ENCODE measurements around the gene IL1F10. TPM values are rescaled to one million over a fixed set of nuclear protein-coding genes. Genes with fewer than 3 reads are reported as not detected.

The IL1F10 gene
- total RNA-seq, 1 donor from 2014 or later: not detected

GRCh38 chr2:113073325-113073834 lies 5.6 kb downstream of the IL1F10 start:
- Mint-ChIP-seq H3K27ac (ENCODE audit: unreplicated experiment) (no peak overlapping the region), H3K4me1 (ENCODE audit: unreplicated experiment) (no peaks in the 10 kb centered on the region), H3K36me3 (ENCODE audit: unreplicated experiment) (no peaks in the 10 kb centered on the region), H3K4me3 (ENCODE audit: unreplicated experiment) (no peak overlapping the region), H3K9me3 (ENCODE audit: unreplicated experiment) (no peaks in the 10 kb centered on the region), H3K27me3 (ENCODE audit: unreplicated experiment) (peaks cover 61% of the 10 kb centered on the region)
- TF ChIP-seq, protein P1, sequence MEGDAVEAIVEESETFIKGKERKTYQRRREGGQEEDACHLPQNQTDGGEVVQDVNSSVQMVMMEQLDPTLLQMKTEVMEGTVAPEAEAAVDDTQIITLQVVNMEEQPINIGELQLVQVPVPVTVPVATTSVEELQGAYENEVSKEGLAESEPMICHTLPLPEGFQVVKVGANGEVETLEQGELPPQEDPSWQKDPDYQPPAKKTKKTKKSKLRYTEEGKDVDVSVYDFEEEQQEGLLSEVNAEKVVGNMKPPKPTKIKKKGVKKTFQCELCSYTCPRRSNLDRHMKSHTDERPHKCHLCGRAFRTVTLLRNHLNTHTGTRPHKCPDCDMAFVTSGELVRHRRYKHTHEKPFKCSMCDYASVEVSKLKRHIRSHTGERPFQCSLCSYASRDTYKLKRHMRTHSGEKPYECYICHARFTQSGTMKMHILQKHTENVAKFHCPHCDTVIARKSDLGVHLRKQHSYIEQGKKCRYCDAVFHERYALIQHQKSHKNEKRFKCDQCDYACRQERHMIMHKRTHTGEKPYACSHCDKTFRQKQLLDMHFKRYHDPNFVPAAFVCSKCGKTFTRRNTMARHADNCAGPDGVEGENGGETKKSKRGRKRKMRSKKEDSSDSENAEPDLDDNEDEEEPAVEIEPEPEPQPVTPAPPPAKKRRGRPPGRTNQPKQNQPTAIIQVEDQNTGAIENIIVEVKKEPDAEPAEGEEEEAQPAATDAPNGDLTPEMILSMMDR (IDR thresholded peaks at IDR 0.05): no peak
- no peak for DNase-seq (ENCODE audit: extremely low spot score, unreplicated experiment)

GRCh38 chr2:113075030-113075429 lies 7.3 kb downstream of the IL1F10 start:
- TF ChIP-seq, protein P1 (IDR thresholded peaks at IDR 0.05): no peak
- H3K36me3 Mint-ChIP-seq (ENCODE audit: unreplicated experiment): no peaks in the 10 kb centered on the region
- no peaks in the 10 kb centered on the region for H3K9me3 Mint-ChIP-seq (ENCODE audit: unreplicated experiment)
- no peaks in the 10 kb centered on the region for H3K4me1 Mint-ChIP-seq (ENCODE audit: unreplicated experiment)
- no peak overlapping the region for H3K4me3 Mint-ChIP-seq (ENCODE audit: unreplicated experiment)
- DNase-seq (ENCODE audit: extremely low spot score, unreplicated experiment): no peak
- no peak overlapping the region for H3K27ac Mint-ChIP-seq (ENCODE audit: unreplicated experiment)
- peaks cover 58% of the 10 kb centered on the region for H3K27me3 Mint-ChIP-seq (ENCODE audit: unreplicated experiment)

DNA sequence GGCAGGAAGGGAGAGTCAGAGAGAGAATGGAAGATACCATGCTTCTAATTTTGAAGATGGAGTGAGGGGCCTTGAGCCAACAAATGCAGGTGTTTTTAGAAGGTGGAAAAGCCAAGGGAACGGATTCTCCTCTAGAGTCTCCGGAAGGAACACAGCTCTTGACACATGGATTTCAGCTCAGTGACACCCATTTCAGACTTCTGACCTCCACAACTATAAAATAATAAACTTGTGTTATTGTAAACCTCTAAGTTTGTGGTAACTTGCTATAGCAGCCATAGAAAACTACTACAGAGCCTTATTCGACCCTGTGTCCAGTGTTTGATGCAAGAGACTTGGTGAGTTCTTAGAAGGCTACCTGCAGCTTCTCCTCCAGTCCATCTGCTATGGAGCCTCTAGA lies 7.8 kb downstream of the IL1F10 start:
- Mint-ChIP-seq H3K4me3 (ENCODE audit: unreplicated experiment) (no peak overlapping the region), H3K4me1 (ENCODE audit: unreplicated experiment) (no peaks in the 10 kb centered on the region), H3K36me3 (ENCODE audit: unreplicated experiment) (no peaks in the 10 kb centered on the region), H3K27ac (ENCODE audit: unreplicated experiment) (no peak overlapping the region), H3K9me3 (ENCODE audit: unreplicated experiment) (no peaks in the 10 kb centered on the region), H3K27me3 (ENCODE audit: unreplicated experiment) (peaks cover 57% of the 10 kb centered on the region)
- TF ChIP-seq, protein P1 (IDR thresholded peaks at IDR 0.05): no peak
- DNase-seq (ENCODE audit: extremely low spot score, unreplicated experiment): no peak

GRCh38 chr2:113076954-113077669 lies 9.3 kb downstream of the IL1F10 start:
- Mint-ChIP-seq H3K27me3 (ENCODE audit: unreplicated experiment) (peaks cover 59% of the 10 kb centered on the region), H3K27ac (ENCODE audit: unreplicated experiment) (no peak overlapping the region), H3K36me3 (ENCODE audit: unreplicated experiment) (no peaks in the 10 kb centered on the region), H3K4me3 (ENCODE audit: unreplicated experiment) (no peak overlapping the region), H3K9me3 (ENCODE audit: unreplicated experiment) (no peaks in the 10 kb centered on the region), H3K4me1 (ENCODE audit: unreplicated experiment) (no peaks in the 10 kb centered on the region)
- DNase-seq (ENCODE audit: extremely low spot score, unreplicated experiment): no peak
- TF ChIP-seq, protein P1 (IDR thresholded peaks at IDR 0.05): no peak

- Mint-ChIP-seq H3K4me3 (ENCODE audit: unreplicated experiment) (no peak overlapping the region), H3K27ac (ENCODE audit: unreplicated experiment) (no peak overlapping the region), H3K36me3 (ENCODE audit: unreplicated experiment) (no peaks in the 10 kb centered on the region), H3K4me1 (ENCODE audit: unreplicated experiment) (no peaks in the 10 kb centered on the region), H3K27me3 (ENCODE audit: unreplicated experiment) (peaks cover 59% of the 10 kb centered on the region), H3K9me3 (ENCODE audit: unreplicated experiment) (no peaks in the 10 kb centered on the region)
- TF ChIP-seq, protein P1 (IDR thresholded peaks at IDR 0.05): no peak
- no peak for DNase-seq (ENCODE audit: extremely low spot score, unreplicated experiment)
These were observed 10.2 kb downstream of the IL1F10 start for GRCh38 chr2:113077921-113078320.

All from osteocyte (in vitro differentiated cells).